GM18505 (cell line): ENCODE results near the gene GAGE12J.
"Not testable (repeated sequence)": the region's sequence is repeated elsewhere in the genome, so short reads cannot be mapped to it uniquely, and the experiment has no call there.

ENCODE experiments used
- ATAC-seq: cut with Tn5 transposase; IDR thresholded peaks from one replicate; pipeline ENCODE4 v1.9.1; 2021; ENCODE audit not compliant: unreplicated experiment
- POLR2A ChIP-seq: IDR thresholded peaks from 4 replicates; pipeline ENCODE4 v1.6.1; 2011; ENCODE audit warnings: borderline replicate concordance; ENCODE audit not compliant: insufficient read depth, insufficient read length; ENCODE audit errors: extremely low read depth

Gene GAGE12J

DNA sequence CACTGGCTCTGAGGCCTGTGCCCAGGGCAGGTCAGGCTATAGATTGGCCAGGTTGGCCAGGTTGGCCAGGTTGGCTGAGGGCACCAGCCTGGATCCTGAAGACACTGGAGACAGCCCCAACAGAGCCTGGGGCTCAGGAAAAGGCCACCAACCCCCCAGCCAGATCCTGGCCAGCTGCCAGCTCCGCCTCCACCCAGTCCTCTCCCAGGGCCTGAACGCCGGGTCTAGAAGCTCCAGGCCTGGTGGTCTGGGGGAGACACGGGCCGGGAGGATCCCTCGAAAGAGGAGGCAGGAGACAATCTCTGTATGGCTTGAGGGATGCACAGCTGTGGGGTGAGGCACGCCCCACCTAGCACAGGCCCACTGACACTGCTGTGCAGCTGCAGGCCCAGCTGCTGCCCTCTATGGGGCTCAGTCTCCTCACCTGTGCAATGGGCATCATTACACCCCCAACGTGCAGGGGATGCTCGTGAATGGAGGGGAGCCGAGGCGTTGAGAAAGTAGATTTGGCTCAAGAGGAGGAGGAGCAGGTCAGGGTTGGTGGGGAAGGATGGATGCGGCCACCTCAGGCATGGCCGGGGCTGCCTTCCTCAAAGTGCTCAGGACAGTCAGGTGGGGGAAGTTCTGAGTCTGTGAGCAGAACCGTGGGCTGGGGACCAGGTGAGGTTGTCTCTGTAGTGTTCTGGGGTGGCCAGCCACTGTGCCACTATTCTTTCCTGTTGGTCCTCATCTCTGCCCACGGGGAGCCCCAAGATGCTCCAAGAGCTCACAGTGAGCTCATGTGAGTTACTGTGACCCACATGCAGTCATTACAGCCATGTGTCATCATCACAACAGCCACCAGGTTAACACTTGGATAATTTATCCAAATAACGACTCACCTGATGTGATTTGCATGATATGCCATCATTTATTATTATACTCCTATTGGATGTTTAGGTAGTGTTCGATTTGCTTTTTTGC lies 29.2 kb upstream of the GAGE12J start:
- TF ChIP-seq POLR2A: no peak
- no peak for ATAC-seq

- not testable (repeated sequence) for ATAC-seq
Observed at GRCh38 chrX:49299293-49299692, 22.5 kb upstream of the GAGE12J start.

DNA sequence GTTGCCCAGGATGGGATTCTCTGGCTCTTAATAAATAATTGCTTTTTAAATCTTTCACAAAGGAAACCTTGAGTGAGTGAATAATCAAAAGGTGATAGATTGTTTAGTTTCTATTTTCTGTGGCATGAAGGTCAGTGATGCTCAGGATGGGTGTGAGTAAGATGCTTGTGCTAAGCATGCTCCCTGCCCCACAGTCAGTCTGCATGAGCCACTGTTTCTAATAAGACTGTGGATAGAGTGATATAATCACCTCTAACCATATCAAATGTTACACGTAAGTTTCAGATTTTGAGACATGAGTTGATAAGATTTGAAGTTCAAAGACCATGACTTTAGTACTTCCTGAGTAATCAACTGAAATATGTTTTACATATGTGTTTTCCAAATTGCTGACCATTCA lies 21.1 kb upstream of the GAGE12J start:
- TF ChIP-seq POLR2A: no peak
- ATAC-seq: no peak

DNA sequence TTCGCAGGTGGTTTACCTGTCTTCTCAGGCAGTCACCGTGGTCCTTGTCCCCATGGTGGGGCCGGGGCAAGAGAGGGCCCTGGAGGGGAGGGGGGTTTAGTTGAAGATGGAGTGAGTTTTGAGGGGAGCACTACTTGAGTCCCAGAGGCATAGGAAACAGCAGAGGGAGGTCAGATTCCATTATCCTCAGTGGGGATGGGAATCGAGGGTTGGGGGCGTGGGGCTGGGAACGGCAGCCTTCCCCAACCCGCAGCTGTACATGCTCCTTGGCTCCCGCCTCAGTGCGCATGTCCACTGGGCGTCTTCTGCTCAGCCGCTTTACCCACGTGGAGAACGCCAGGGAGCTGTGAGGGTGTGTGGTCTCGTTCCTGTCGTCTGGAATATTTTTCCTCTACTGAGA lies 18.5 kb upstream of the GAGE12J start, which contains the start of gene GAGE10:
Gene GAGE10 (plus strand): TSS at position 301 of the 400 bp plus-strand sequence. CDS start 1,214 bp downstream, outside the sequence.
- no peak for ATAC-seq
- TF ChIP-seq POLR2A: no peak

DNA sequence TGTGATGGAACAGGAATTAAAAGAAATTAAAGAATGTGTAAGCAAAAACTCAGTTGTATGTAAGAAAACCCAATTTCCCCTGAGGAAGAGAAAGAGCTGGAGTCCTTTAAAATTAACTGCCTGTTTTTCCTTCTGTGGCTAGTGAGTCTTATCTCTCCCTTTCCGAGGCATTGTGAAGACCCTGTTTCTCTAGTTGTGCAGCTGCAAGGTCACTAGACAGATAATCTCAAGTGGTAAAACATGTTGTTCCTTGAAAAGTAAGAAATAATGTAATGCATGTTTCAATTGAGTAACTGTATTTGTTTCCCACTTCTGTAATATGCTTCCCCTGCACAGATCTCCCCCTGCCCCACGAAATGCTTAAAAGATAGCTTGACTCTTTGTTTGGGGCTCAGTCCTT lies 14.1 kb upstream of the GAGE12J start:
- not testable (repeated sequence) for ATAC-seq

DNA sequence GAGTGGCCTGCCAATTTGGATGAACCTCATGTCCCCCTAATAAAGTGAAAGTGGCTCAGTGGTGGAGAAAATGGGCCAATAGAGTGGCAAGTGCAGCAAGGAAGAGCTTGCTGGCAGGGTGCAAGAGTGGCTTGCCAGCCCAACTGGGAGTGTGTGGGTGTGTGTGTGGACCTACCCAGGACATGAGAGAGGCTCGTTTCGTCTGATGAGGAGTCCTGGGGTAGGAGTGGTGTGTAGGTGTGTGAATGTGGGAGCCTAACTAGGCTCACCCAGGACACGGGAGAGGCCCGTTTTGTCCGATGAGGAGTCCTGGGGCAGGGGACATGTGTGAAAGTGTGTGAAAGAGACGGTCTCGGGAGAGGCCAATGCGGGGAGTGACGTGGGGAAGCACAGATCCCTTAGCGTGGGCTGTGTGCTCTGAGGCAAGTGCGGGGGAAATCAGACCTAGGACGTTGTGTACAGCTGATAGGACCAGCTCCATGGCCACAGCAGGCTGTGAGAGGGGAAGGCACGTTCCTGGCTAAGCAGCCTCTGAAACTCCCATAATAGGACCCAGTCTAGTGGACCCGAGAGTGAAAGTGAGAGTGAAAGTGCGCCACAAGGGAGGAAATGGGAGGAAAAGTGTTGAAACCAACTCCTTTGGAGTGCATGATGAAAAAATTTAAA lies 13.1 kb upstream of the GAGE12J start:
- ATAC-seq: no peak
- no peak for TF ChIP-seq POLR2A

DNA sequence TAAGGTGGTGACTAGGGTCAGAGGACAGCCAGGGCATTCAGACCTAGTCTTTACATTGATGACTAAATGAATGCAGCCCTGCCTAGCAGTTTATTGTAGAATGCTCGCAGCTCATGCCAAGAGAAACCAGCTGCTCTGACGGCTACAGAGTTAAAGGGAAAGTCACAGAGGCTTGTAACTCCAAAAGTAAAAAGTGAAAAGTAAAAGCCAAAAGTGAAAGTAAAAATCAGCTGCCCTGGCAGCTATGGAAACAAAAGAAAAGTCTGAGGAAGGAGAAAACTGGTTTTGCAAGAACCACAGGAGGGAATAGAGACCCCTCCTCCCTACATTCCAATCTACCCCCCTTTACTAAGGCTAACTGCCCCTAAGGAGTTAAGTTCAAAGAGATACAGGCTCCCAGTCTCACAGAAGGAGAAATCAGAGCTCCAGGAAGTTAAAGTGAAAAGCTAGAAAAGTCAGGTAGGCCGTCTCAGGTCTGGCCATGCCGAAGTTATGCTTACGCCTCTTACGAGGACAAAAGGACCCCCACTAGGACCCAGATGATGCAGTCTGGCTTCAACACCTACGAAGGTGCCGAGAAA lies 12.3 kb upstream of the GAGE12J start:
- no peak for TF ChIP-seq POLR2A
- no peak for ATAC-seq

DNA sequence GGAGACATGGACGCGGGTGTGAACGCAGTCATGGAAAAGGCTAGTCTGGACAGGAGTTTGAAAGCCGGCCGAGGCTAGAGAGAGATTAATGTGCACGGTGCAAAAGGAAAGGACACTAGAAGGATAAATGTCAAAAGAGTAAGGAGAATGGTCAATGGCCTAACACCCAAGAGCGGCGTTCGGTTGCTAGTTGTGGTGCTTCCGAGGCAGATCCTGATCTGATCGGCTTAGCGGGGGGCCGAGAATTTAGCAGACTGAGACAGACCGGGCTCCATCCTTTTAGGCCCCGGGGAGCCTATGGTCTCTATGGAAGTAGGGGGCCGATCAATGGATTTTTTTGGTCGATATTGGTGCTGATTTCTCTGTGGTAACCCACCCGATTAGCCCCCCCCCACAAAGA lies 11.5 kb upstream of the GAGE12J start:
- TF ChIP-seq POLR2A: no peak
- ATAC-seq: no peak

DNA sequence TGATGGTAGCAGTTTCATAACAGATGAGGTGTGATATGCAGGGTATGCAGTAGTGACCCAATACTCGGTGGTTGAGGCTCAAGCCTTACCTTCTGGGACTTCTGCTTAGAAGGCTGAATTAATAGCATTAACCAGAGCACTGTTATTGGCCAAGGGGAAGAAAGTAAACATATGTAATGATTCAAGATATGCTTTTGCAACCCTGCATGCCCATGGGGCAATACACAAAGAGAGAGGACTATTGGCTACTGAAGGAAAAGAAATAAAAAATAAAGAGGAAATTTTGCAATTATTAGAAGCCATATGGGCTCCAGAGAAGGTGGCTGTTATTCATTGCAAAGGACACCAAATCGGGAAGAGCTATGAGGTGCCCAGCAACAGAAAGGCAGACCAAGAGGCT lies 9.7 kb upstream of the GAGE12J start:
- ATAC-seq: no peak
- TF ChIP-seq POLR2A: no peak

- no peak for ATAC-seq
- TF ChIP-seq POLR2A: no peak
Observed at GRCh38 chrX:49316085-49316484, 5.8 kb upstream of the GAGE12J start.

GRCh38 chrX:49322266-49322665 lies 429 bp downstream of the GAGE12J start:
- ATAC-seq: not testable (repeated sequence)

DNA sequence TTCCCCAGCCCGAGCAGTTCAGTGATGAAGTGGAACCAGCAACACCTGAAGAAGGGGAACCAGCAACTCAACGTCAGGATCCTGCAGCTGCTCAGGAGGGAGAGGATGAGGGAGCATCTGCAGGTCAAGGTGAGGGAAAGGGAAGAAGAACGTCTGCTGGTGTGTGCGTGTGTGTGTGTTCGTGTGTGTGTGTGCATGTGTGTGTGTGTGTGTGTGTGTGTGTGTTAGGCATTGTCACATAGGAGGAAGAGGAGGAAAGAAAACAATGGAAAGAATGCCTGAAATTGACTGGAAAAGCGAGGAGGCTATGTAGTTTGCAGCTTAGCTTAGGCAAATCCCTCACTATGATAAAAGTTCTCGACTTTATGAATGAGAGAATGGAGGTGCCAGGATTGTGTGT lies 1.9 kb downstream of the GAGE12J start:
- not testable (repeated sequence) for ATAC-seq

- not testable (repeated sequence) for ATAC-seq
Observed at GRCh38 chrX:49330421-49330820, 8.6 kb downstream of the GAGE12J start.

DNA sequence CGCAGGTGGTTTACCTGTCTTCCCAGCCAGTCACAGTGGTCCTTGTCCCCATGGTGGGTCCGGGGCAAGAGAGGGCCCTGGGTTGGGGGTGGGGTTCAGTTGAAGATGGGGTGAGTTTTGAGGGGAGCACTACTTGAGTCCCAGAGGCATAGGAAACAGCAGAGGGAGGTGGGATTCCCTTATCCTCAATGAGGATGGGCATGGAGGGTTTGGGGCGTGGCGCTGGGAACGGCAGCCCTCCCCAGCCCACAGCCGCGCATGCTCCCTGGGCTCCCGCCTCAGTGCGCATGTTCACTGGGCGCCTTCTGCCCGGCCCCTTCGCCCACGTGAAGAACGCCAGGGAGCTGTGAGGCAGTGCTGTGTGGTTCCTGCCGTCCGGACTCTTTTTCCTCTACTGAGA lies 9.4 kb downstream of the GAGE12J start, which contains the start of gene GAGE13:
Gene GAGE13 (plus strand): TSS at position 301 of the 400 bp plus-strand sequence. CDS start 1,156 bp downstream, outside the sequence.
- ATAC-seq: not testable (repeated sequence)

GRCh38 chrX:49331841-49332240 lies 10.0 kb downstream of the GAGE12J start:
- not testable (repeated sequence) for ATAC-seq

- not testable (repeated sequence) for ATAC-seq
Observed at GRCh38 chrX:49341449-49341848, 19.6 kb downstream of the GAGE12J start.

DNA sequence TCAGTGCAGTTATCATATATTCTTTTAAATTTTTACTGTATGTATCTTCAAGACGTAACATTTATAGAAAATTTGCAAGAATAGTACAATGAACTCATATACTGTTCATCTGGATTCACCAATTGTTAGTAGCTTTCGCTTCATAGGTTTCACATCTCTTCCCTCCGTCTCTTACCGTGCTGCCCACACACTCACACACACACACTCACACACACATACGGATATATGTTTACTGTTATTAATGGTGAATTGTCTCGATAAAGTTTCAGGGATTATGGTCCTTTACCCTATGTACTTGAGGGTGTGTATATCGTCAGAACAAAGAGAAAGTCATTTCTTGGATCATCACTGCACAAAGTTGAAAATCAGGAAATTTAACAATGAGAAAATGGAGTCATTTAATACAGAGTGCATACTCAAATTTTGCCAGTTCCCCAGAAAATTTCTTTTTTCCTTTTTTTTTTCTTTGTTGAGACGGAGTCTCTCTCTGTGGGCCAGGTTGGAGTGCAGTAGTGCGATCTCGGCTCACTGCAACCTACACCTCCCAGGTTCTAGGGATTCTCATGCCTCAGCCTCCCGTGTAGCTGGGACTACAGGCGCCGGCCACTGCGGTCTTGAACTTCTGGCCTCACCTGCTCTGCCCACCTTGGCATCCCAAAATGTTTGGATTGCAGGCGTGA lies 22.8 kb downstream of the GAGE12J start:
- ATAC-seq: not testable (repeated sequence)

DNA sequence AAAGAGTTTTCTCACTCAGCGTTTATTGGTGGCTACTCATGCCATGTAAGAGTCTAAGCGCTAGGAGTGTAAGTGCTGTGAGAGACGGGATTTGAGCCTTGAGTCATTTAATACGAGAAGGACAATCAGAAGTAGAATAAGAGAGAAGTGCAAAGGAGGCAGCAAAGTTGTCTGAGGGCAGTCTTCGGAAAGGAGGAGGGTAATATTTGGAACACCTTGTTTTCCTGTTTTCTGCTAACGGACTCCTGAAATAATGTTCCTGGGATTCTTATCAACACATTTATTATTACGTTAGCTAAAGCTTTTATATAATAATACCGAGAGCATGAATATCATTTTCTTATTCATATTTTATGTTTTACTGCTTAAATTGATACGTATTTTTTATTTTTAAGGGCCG lies 23.6 kb downstream of the GAGE12J start:
- not testable (repeated sequence) for ATAC-seq

DNA sequence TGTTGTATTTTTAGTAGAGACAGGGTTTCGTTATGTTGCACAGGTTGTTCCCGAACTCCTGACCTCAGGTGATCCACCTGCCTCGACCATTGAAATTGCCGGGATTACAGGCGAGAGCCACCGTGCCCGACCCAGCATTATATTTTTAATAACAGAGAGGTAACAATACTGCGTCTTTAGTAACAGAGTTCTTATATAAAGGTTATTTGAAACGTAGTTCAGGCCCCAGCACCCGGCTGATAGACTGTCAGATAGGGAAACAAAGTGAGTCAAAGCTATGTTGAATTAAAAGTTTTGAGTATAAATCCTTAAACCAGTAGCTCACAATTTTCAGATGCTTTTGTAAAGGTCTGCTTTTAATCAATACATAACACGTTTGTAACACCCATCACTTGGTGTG lies 24.3 kb downstream of the GAGE12J start:
- ATAC-seq: not testable (repeated sequence)
